H1 (cell line): ENCODE data around the gene HLA-C. TPM values are rescaled to one million over a fixed set of nuclear protein-coding genes. Genes with fewer than 3 reads are reported as not detected.

Experiments used
- ATF2 ChIP-seq: IDR thresholded peaks from 2 replicates; pipeline ENCODE4 v1.6.1; 2012; ENCODE audit warnings: low read length, inconsistent platforms
- RNF2 ChIP-seq: fragments of 200-900, 300-1000 bp; sonication (generic); IDR thresholded peaks from 2 replicates; pipeline ENCODE4 v1.7.1; 2016; ENCODE audit warnings: borderline replicate concordance, low read depth, mild to moderate bottlenecking, antibody characterized with exemption, low read length; ENCODE audit not compliant: poor library complexity, severe bottlenecking; ENCODE audit errors: missing control alignments
- TAF7 ChIP-seq: optimal IDR thresholded peaks from 2 replicates; pipeline ENCODE3; 2011; ENCODE audit warnings: low read depth, mild to moderate bottlenecking, inconsistent platforms, low read length, moderate library complexity, borderline replicate concordance
- polyA plus RNA-seq, 7 experiments: library from polyadenylated mRNA; depleted of rRNA in 3 of 7; stranded (reverse) in 5 of 7; unstranded in 2 of 7; fragments of >200 nt in 5 of 7; fragments of 200-250 nt in 2 of 7; gene quantifications; 1 replicate in 5 of 7; 2 replicates in 1 of 7; 4 replicates in 1 of 7; pipeline versions ENCODE4 v1.2.1 to v1.2.3, GENCODE V29; 2011 to 2013; ENCODE audit warnings: missing spikeins in 2 of 7, mixed read lengths in 2 of 7
- total RNA-seq: library from RNA; stranded (reverse); fragmentation: NEBNext Ultra II Directional; extraction: Animal tissue kit (Norgen Biotek cat#: 25700); gene quantifications from 2 replicates; pipeline ENCODE4 v1.2.1, GENCODE V29; 2021

The HLA-C gene
- total and polyA plus RNA-seq, 2 of the 8 experiments (the other 6 are each of a cell fraction or from before 2014, with no cell fraction given) = 245 to 360 TPM

GRCh38 chr6:31270788-31271640 lies 878 bp downstream of the HLA-C start (continued):
- no peak for TF ChIP-seq ATF2
- no peak for TF ChIP-seq RNF2
- no peak for TF ChIP-seq TAF7
